ENCODE results near the gene GRWD1. TPM values are rescaled to one million over a fixed set of nuclear protein-coding genes. Genes with fewer than 3 reads are reported as not detected.

The GRWD1 gene
- total and polyA plus RNA-seq, 2 donors: 8.4 to 20.2 TPM

GRCh38 chr19:48448563-48448962 is 2.8 kb downstream of the GRWD1 start:
- 98% methylated on average over 4 of the region's 4 CpGs for WGBS
- H3K9me3 ChIP-seq (ENCODE audit: control insufficient read depth in 2 of 2, insufficient read depth in 1 of 2, low read length in 1 of 2): peaks cover 1 to 7% of the 10 kb centered on the region in 2 donors
- no peak overlapping the region for H3K4me3 ChIP-seq (ENCODE audit: low read length in 2 of 2)
- H3K4me1 ChIP-seq (ENCODE audit: control insufficient read depth in 2 of 2, insufficient read depth in 2 of 2, low read length in 2 of 2): peaks cover 9 to 23% of the 10 kb centered on the region in 2 donors
- H3K27ac ChIP-seq (ENCODE audit: low read depth in 1 of 2, low read length in 1 of 2): no peak overlapping the region
- peaks cover 17 to 20% of the 10 kb centered on the region in 2 donors for H3K27me3 ChIP-seq (ENCODE audit: control insufficient read depth in 2 of 2, insufficient read depth in 1 of 2, low read length in 1 of 2)
- DNase-seq (ENCODE audit: low read depth in 6 of 9, low spot score in 9 of 9): no peak
- H3K36me3 ChIP-seq (ENCODE audit: control insufficient read depth in 2 of 2, insufficient read depth in 2 of 2, low read length in 1 of 2): peaks cover 51 to 59% of the 10 kb centered on the region in 2 donors

- H3K4me3 ChIP-seq (ENCODE audit: low read length in 2 of 2): no peak overlapping the region
- peaks cover 0 to 2% of the 10 kb centered on the region in 2 donors for H3K27me3 ChIP-seq (ENCODE audit: control insufficient read depth in 2 of 2, insufficient read depth in 1 of 2, low read length in 1 of 2)
- no peaks in the 10 kb centered on the region for H3K9me3 ChIP-seq (ENCODE audit: control insufficient read depth in 2 of 2, insufficient read depth in 1 of 2, low read length in 1 of 2)
- no peak overlapping the region for H3K27ac ChIP-seq (ENCODE audit: low read depth in 1 of 2, low read length in 1 of 2)
- 97% methylated on average over 23 of the region's 23 CpGs for whole genome bisulfite sequencing
- no peak for DNase-seq (ENCODE audit: low read depth in 6 of 9, low spot score in 9 of 9)
- peaks cover 69 to 72% of the 10 kb centered on the region in 2 donors for H3K36me3 ChIP-seq (ENCODE audit: control insufficient read depth in 2 of 2, insufficient read depth in 2 of 2, low read length in 1 of 2)
- peaks cover 4 to 7% of the 10 kb centered on the region in 2 donors for H3K4me1 ChIP-seq (ENCODE audit: control insufficient read depth in 2 of 2, insufficient read depth in 2 of 2, low read length in 2 of 2)
These were observed 4.7 kb downstream of the GRWD1 start for GRCh38 chr19:48450441-48450840.

GRCh38 chr19:48450863-48451262 is 5.1 kb downstream of the GRWD1 start:
- no peaks in the 10 kb centered on the region for H3K9me3 ChIP-seq (ENCODE audit: control insufficient read depth in 2 of 2, insufficient read depth in 1 of 2, low read length in 1 of 2)
- H3K4me1 ChIP-seq (ENCODE audit: control insufficient read depth in 2 of 2, insufficient read depth in 2 of 2, low read length in 2 of 2): peaks cover 4 to 6% of the 10 kb centered on the region in 2 donors
- DNase-seq (ENCODE audit: low read depth in 6 of 9, low spot score in 9 of 9): no peak
- H3K36me3 ChIP-seq (ENCODE audit: control insufficient read depth in 2 of 2, insufficient read depth in 2 of 2, low read length in 1 of 2): peaks cover 74 to 76% of the 10 kb centered on the region in 2 donors
- no peaks in the 10 kb centered on the region for H3K27me3 ChIP-seq (ENCODE audit: control insufficient read depth in 2 of 2, insufficient read depth in 1 of 2, low read length in 1 of 2)
- H3K27ac ChIP-seq (ENCODE audit: low read depth in 1 of 2, low read length in 1 of 2): no peak overlapping the region
- 96% methylated on average over 15 of the region's 15 CpGs for WGBS
- H3K4me3 ChIP-seq (ENCODE audit: low read length in 2 of 2): no peak overlapping the region

GRCh38 chr19:48451624-48452023 is 5.8 kb downstream of the GRWD1 start:
- H3K4me1 ChIP-seq (ENCODE audit: control insufficient read depth in 2 of 2, insufficient read depth in 2 of 2, low read length in 2 of 2): peaks cover under 1 to 1% of the 10 kb centered on the region in 2 donors
- peaks cover 81 to 83% of the 10 kb centered on the region in 2 donors for H3K36me3 ChIP-seq (ENCODE audit: control insufficient read depth in 2 of 2, insufficient read depth in 2 of 2, low read length in 1 of 2)
- DNase-seq (ENCODE audit: low read depth in 6 of 9, low spot score in 9 of 9): no peak
- no peaks in the 10 kb centered on the region for H3K9me3 ChIP-seq (ENCODE audit: control insufficient read depth in 2 of 2, insufficient read depth in 1 of 2, low read length in 1 of 2)
- H3K27ac ChIP-seq (ENCODE audit: low read depth in 1 of 2, low read length in 1 of 2): no peak overlapping the region
- no peaks in the 10 kb centered on the region for H3K27me3 ChIP-seq (ENCODE audit: control insufficient read depth in 2 of 2, insufficient read depth in 1 of 2, low read length in 1 of 2)
- 98% methylated on average over 12 of the region's 12 CpGs for WGBS
- H3K4me3 ChIP-seq (ENCODE audit: low read length in 2 of 2): no peak overlapping the region

- Histone ChIP-seq H3K4me1 (ENCODE audit: control insufficient read depth in 2 of 2, insufficient read depth in 2 of 2, low read length in 2 of 2) (no peaks in the 10 kb centered on the region), H3K27me3 (ENCODE audit: control insufficient read depth in 2 of 2, insufficient read depth in 1 of 2, low read length in 1 of 2) (no peaks in the 10 kb centered on the region), H3K27ac (ENCODE audit: low read depth in 1 of 2, low read length in 1 of 2) (no peak overlapping the region), H3K9me3 (ENCODE audit: control insufficient read depth in 2 of 2, insufficient read depth in 1 of 2, low read length in 1 of 2) (no peaks in the 10 kb centered on the region), H3K4me3 (ENCODE audit: low read length in 2 of 2) (no peak overlapping the region), H3K36me3 (ENCODE audit: control insufficient read depth in 2 of 2, insufficient read depth in 2 of 2, low read length in 1 of 2) (peaks cover 83 to 84% of the 10 kb centered on the region in 2 donors)
- DNase-seq (ENCODE audit: low read depth in 6 of 9, low spot score in 9 of 9): no peak
- WGBS: 98% methylated on average over 33 of the region's 33 CpGs
These were observed 6.8 kb downstream of the GRWD1 start for GRCh38 chr19:48452289-48453190.

- Histone ChIP-seq H3K4me3 (ENCODE audit: low read length in 2 of 2) (no peak overlapping the region), H3K4me1 (ENCODE audit: control insufficient read depth in 2 of 2, insufficient read depth in 2 of 2, low read length in 2 of 2) (no peaks in the 10 kb centered on the region), H3K27me3 (ENCODE audit: control insufficient read depth in 2 of 2, insufficient read depth in 1 of 2, low read length in 1 of 2) (no peaks in the 10 kb centered on the region), H3K36me3 (ENCODE audit: control insufficient read depth in 2 of 2, insufficient read depth in 2 of 2, low read length in 1 of 2) (peaks cover 68 to 74% of the 10 kb centered on the region in 2 donors), H3K27ac (ENCODE audit: low read depth in 1 of 2, low read length in 1 of 2) (no peak overlapping the region), H3K9me3 (ENCODE audit: control insufficient read depth in 2 of 2, insufficient read depth in 1 of 2, low read length in 1 of 2) (no peaks in the 10 kb centered on the region)
- WGBS: 99% methylated on average over 22 of the region's 22 CpGs
- no peak for DNase-seq (ENCODE audit: low read depth in 6 of 9, low spot score in 9 of 9)
These were observed 8.5 kb downstream of the GRWD1 start for GRCh38 chr19:48454150-48454730.

GRCh38 chr19:48455171-48455907 is 9.6 kb downstream of the GRWD1 start, which contains the start of gene KCNJ14:
Gene KCNJ14, plus strand, starts transcription at chr19:48455574. Its CDS starts 6,151 bp downstream, at chr19:48461725.
- Histone ChIP-seq H3K9me3 (ENCODE audit: control insufficient read depth in 2 of 2, insufficient read depth in 1 of 2, low read length in 1 of 2) (no peaks in the 10 kb centered on the region), H3K4me3 (ENCODE audit: low read length in 2 of 2) (no peak within 1 kb of the TSS), H3K27me3 (ENCODE audit: control insufficient read depth in 2 of 2, insufficient read depth in 1 of 2, low read length in 1 of 2) (no peaks in the 10 kb centered on the region), H3K27ac (ENCODE audit: low read depth in 1 of 2, low read length in 1 of 2) (no peak within 1 kb of the TSS), H3K36me3 (ENCODE audit: control insufficient read depth in 2 of 2, insufficient read depth in 2 of 2, low read length in 1 of 2) (peaks cover 60 to 63% of the 10 kb centered on the region in 2 donors), H3K4me1 (ENCODE audit: control insufficient read depth in 2 of 2, insufficient read depth in 2 of 2, low read length in 2 of 2) (no peaks in the 10 kb centered on the region)
- WGBS: 95% methylated on average over 16 of the region's 16 CpGs
- no peak for DNase-seq (ENCODE audit: low read depth in 6 of 9, low spot score in 9 of 9)

- 93% methylated on average over 11 of the region's 11 CpGs for WGBS
- Histone ChIP-seq H3K36me3 (ENCODE audit: control insufficient read depth in 2 of 2, insufficient read depth in 2 of 2, low read length in 1 of 2) (peaks cover 53 to 56% of the 10 kb centered on the region in 2 donors), H3K4me3 (ENCODE audit: low read length in 2 of 2) (no peak overlapping the region), H3K27me3 (ENCODE audit: control insufficient read depth in 2 of 2, insufficient read depth in 1 of 2, low read length in 1 of 2) (no peaks in the 10 kb centered on the region), H3K27ac (ENCODE audit: low read depth in 1 of 2, low read length in 1 of 2) (no peak overlapping the region), H3K9me3 (ENCODE audit: control insufficient read depth in 2 of 2, insufficient read depth in 1 of 2, low read length in 1 of 2) (no peaks in the 10 kb centered on the region), H3K4me1 (ENCODE audit: control insufficient read depth in 2 of 2, insufficient read depth in 2 of 2, low read length in 2 of 2) (no peaks in the 10 kb centered on the region)
- DNase-seq (ENCODE audit: low read depth in 6 of 9, low spot score in 9 of 9): no peak
These were observed 10.3 kb downstream of the GRWD1 start for GRCh38 chr19:48455908-48456562.
